ENCODE measurements around the gene KLF4. TPM values are rescaled to one million over a fixed set of nuclear protein-coding genes. Genes with fewer than 3 reads are reported as not detected.

Gene KLF4
- total RNA-seq, 4 donors from 2014 or later: 41.9 to 87.5 (median 63.7) TPM

GRCh38 chr9:107487521-107488374 lies 1.8 kb downstream of the KLF4 start:
- H3K27me3 ChIP-seq: no peaks in the 10 kb centered on the region
- peak overlapping the region; percentile 94 to 95 (median 95) for H3K27ac ChIP-seq (replicated peaks in 1 of 4)
- peak in 1 of 2 donors; percentile 64 for TF ChIP-seq POLR2AphosphoS5 (IDR thresholded peaks at IDR 0.05)
- no peak for TF ChIP-seq EP300 (IDR thresholded peaks at IDR 0.05)
- peak; percentile 46 to 60 (median 58) for TF ChIP-seq CTCF (IDR thresholded peaks at IDR 0.05)
- no peak for TF ChIP-seq POLR2A (IDR thresholded peaks at IDR 0.05; ENCODE audit: low read depth)
- H3K9me3 ChIP-seq: no peaks in the 10 kb centered on the region
- no peak for DNase-seq (ENCODE audit: extremely low spot score)
- WGBS: 22% methylated on average over 15 of the region's 91 CpGs
- intact Hi-C loops (cut with DNase I): loop anchor here (2.0 to 10.0 kb wide), 5 partner anchors 245 to 567 kb away; no protein-coding TSS in a partner anchor
- peak overlapping the region; percentile 80 to 94 (median 88) for H3K4me3 ChIP-seq
- H3K4me1 ChIP-seq: peaks cover 21 to 63% (median 57%) of the 10 kb centered on the region in 4 donors
- H3K36me3 ChIP-seq: peaks cover 0 to 37% (median 22%) of the 10 kb centered on the region in 4 donors

GRCh38 chr9:107486674-107487520 lies 2.7 kb downstream of the KLF4 start:
- DNase-seq (ENCODE audit: extremely low spot score): no peak
- Histone ChIP-seq H3K9me3 (no peaks in the 10 kb centered on the region), H3K36me3 (peaks cover 0 to 37% (median 22%) of the 10 kb centered on the region in 4 donors), H3K4me3 (peak overlapping the region; percentile 80 to 94 (median 88)), H3K4me1 (peaks cover 21 to 60% (median 54%) of the 10 kb centered on the region in 4 donors), H3K27me3 (no peaks in the 10 kb centered on the region), H3K27ac (replicated peaks in 1 of 4) (peak overlapping the region; percentile 94 to 95 (median 95))
- 66% methylated on average over 22 of the region's 31 CpGs for WGBS
- intact Hi-C loops (cut with DNase I): loop anchor here (5.0 to 10.0 kb wide), 4 partner anchors 245 to 568 kb away; no protein-coding TSS in a partner anchor
- TF ChIP-seq POLR2AphosphoS5 (IDR thresholded peaks at IDR 0.05) (no peak), POLR2A (IDR thresholded peaks at IDR 0.05; ENCODE audit: low read depth) (no peak), EP300 (IDR thresholded peaks at IDR 0.05) (no peak), CTCF (IDR thresholded peaks at IDR 0.05) (no peak)

GRCh38 chr9:107485458-107486043 lies 4.0 kb downstream of the KLF4 start:
- H3K27me3 ChIP-seq: no peaks in the 10 kb centered on the region
- H3K36me3 ChIP-seq: peaks cover 0 to 37% (median 22%) of the 10 kb centered on the region in 4 donors
- intact Hi-C loops (cut with DNase I): loop anchor here (5.0 to 10.0 kb wide), 4 partner anchors 247 to 569 kb away; no protein-coding TSS in a partner anchor
- H3K4me3 ChIP-seq: peak overlapping the region; percentile 80 to 94 (median 88)
- no peak for TF ChIP-seq EP300 (IDR thresholded peaks at IDR 0.05)
- no peak for TF ChIP-seq CTCF (IDR thresholded peaks at IDR 0.05)
- TF ChIP-seq POLR2A (IDR thresholded peaks at IDR 0.05; ENCODE audit: low read depth): no peak
- no peak for TF ChIP-seq POLR2AphosphoS5 (IDR thresholded peaks at IDR 0.05)
- no peaks in the 10 kb centered on the region for H3K9me3 ChIP-seq
- peaks cover 10 to 51% (median 40%) of the 10 kb centered on the region in 4 donors for H3K4me1 ChIP-seq
- 68% methylated on average over 15 of the region's 15 CpGs for WGBS
- DNase-seq (ENCODE audit: extremely low spot score): no peak
- peak overlapping the region; percentile 94 to 95 (median 95) for H3K27ac ChIP-seq (replicated peaks in 1 of 4)

- peak; percentile 48 to 75 (median 62) for TF ChIP-seq CTCF (IDR thresholded peaks at IDR 0.05)
- TF ChIP-seq POLR2AphosphoS5 (IDR thresholded peaks at IDR 0.05): peak in 1 of 2 donors; percentile 13
- TF ChIP-seq POLR2A (IDR thresholded peaks at IDR 0.05; ENCODE audit: low read depth): no peak
- Histone ChIP-seq H3K27me3 (no peaks in the 10 kb centered on the region), H3K36me3 (peaks cover 0 to 37% (median 22%) of the 10 kb centered on the region in 4 donors), H3K4me3 (peak overlapping the region; percentile 80 to 94 (median 88)), H3K9me3 (no peaks in the 10 kb centered on the region), H3K27ac (replicated peaks in 1 of 4) (peak overlapping the region; percentile 33 to 95 (median 66)), H3K4me1 (peaks cover 6 to 47% (median 40%) of the 10 kb centered on the region in 4 donors)
- no peak for DNase-seq (ENCODE audit: extremely low spot score)
- intact Hi-C loops (cut with DNase I): loop anchor here (5.0 to 10.0 kb wide), 5 partner anchors 411 to 1083 kb away; no protein-coding TSS in a partner anchor
- WGBS: 39% methylated on average over 4 of the region's 4 CpGs
Measured at GRCh38 chr9:107484117-107484723, 5.3 kb downstream of the KLF4 start.
